ENCODE results near the gene ZNF385A. TPM values are rescaled to one million over a fixed set of nuclear protein-coding genes. Genes with fewer than 3 reads are reported as not detected.

The ZNF385A gene
- polyA plus RNA-seq, 1 donor from 2014 or later: 0.46 TPM

DNA sequence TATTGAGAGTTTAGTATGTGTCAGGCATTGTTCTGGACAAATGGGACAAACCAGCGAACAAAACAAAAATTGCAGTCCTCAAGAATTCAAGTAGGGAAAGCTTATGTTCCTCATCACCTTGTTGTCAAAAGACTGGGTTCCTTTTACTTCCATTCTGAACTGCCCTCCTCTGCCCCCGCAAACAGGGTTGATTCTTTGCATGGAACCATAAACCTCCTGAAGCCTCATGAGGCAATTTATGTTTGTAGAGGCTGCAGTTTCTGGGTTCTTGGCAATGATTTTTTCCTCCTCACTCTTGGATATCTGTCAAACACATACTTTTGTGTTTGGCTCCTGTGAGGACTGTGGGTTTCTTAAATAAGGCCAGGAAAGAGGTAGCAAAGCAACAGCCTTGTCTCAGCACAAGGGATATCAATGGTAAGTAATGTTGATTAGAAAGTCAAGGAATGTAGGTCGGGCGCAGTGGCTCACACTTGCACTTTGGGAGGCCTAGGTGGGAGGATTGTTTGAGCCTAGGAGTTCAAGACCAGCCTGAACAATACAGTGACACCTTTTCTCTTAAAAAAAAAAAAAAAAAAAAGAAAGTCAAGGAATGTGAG is 45.7 kb downstream of the ZNF385A start:
- H3K27ac ChIP-seq (ENCODE audit: low read length): no peak overlapping the region

DNA sequence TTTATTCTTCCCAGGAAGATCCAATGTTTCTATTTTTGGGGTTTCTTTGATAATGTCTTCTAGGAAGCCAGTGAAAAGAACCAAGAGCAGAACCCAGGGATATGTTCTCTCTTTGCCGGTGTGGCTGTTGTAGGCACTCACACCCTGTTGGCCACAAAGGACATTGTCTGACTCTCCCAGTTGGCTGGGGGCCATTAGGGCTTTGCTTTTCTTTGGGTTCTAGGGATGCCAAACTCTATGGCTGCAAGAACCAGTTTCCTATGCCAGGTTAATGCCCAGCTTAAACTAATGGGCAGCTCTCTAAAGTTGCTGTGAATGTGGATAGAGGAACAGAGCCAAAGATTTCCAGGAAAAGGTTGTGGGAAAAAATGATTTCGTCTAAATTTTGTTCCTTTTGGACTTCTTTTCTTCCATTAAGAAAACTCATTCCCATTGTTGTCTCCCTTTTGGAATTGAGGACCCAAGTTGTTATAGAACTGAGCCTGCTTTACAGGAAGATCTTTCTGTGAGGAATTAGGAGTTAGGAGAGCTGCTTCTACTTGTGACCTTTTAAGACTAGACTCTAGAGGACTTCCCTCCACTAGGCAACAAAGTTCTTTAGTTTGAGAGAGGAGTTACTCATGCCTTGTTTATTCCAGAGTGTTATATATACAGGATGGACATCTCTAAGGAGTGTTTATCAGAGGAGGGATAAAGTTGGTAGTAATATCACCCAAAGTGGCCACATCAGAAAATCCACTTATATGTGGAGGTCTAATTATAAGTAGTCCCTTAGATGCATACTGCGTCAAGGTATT is 46.5 kb downstream of the ZNF385A start:
- Histone ChIP-seq H3K4me2 (ENCODE audit: low read length) (no peak overlapping the region), H3K9me2 (ENCODE audit: insufficient read depth, low read length) (no peaks in the 10 kb centered on the region), H4K20me1 (ENCODE audit: insufficient read depth) (no peaks in the 10 kb centered on the region), H3K27me3 (ENCODE audit: insufficient read depth, low read depth, low read length) (no peaks in the 10 kb centered on the region), H3K79me2 (replicated peaks; ENCODE audit: insufficient read depth, low read length) (no peaks in the 10 kb centered on the region), H3K9ac (ENCODE audit: low read length) (no peak overlapping the region), H2AFZ (ENCODE audit: low read depth, low read length) (no peak overlapping the region), H3K4me3 (ENCODE audit: low read length) (no peak overlapping the region), H3F3A (ENCODE audit: insufficient read depth, low read length, poor library complexity, severe bottlenecking) (no peaks in the 10 kb centered on the region), H3K36me3 (ENCODE audit: insufficient read depth, low read length) (peaks cover under 1% of the 10 kb centered on the region), H3K9me3 (ENCODE audit: low read length) (no peaks in the 10 kb centered on the region), H3K27ac (ENCODE audit: low read length) (no peak overlapping the region)
- TF ChIP-seq, protein P1, sequence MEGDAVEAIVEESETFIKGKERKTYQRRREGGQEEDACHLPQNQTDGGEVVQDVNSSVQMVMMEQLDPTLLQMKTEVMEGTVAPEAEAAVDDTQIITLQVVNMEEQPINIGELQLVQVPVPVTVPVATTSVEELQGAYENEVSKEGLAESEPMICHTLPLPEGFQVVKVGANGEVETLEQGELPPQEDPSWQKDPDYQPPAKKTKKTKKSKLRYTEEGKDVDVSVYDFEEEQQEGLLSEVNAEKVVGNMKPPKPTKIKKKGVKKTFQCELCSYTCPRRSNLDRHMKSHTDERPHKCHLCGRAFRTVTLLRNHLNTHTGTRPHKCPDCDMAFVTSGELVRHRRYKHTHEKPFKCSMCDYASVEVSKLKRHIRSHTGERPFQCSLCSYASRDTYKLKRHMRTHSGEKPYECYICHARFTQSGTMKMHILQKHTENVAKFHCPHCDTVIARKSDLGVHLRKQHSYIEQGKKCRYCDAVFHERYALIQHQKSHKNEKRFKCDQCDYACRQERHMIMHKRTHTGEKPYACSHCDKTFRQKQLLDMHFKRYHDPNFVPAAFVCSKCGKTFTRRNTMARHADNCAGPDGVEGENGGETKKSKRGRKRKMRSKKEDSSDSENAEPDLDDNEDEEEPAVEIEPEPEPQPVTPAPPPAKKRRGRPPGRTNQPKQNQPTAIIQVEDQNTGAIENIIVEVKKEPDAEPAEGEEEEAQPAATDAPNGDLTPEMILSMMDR (IDR thresholded peaks at IDR 0.05; ENCODE audit: poor library complexity, severe bottlenecking): no peak
- TF ChIP-seq SMC3 (conservative IDR thresholded peaks at IDR 0.05; ENCODE audit: poor library complexity): no peak

More for the DNA sequence above, 45.7 kb downstream of the ZNF385A start:
- TF ChIP-seq EZH2 (IDR thresholded peaks at IDR 0.05; ENCODE audit: borderline replicate concordance, insufficient read depth, low read length, poor library complexity, severe bottlenecking): no peak
- TF ChIP-seq EP300 (conservative IDR thresholded peaks at IDR 0.05; ENCODE audit: poor library complexity, severe bottlenecking): no peak
- TF ChIP-seq RAD21 (conservative IDR thresholded peaks at IDR 0.05): no peak
- no peak for TF ChIP-seq POLR2AphosphoS5 (IDR thresholded peaks at IDR 0.05)
- TF ChIP-seq, protein P2, sequence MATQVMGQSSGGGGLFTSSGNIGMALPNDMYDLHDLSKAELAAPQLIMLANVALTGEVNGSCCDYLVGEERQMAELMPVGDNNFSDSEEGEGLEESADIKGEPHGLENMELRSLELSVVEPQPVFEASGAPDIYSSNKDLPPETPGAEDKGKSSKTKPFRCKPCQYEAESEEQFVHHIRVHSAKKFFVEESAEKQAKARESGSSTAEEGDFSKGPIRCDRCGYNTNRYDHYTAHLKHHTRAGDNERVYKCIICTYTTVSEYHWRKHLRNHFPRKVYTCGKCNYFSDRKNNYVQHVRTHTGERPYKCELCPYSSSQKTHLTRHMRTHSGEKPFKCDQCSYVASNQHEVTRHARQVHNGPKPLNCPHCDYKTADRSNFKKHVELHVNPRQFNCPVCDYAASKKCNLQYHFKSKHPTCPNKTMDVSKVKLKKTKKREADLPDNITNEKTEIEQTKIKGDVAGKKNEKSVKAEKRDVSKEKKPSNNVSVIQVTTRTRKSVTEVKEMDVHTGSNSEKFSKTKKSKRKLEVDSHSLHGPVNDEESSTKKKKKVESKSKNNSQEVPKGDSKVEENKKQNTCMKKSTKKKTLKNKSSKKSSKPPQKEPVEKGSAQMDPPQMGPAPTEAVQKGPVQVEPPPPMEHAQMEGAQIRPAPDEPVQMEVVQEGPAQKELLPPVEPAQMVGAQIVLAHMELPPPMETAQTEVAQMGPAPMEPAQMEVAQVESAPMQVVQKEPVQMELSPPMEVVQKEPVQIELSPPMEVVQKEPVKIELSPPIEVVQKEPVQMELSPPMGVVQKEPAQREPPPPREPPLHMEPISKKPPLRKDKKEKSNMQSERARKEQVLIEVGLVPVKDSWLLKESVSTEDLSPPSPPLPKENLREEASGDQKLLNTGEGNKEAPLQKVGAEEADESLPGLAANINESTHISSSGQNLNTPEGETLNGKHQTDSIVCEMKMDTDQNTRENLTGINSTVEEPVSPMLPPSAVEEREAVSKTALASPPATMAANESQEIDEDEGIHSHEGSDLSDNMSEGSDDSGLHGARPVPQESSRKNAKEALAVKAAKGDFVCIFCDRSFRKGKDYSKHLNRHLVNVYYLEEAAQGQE (IDR thresholded peaks at IDR 0.05; ENCODE audit: borderline replicate concordance): no peak
- no peak for TF ChIP-seq MXI1 (conservative IDR thresholded peaks at IDR 0.05; ENCODE audit: poor library complexity, severe bottlenecking)
- TF ChIP-seq SMC3 (conservative IDR thresholded peaks at IDR 0.05; ENCODE audit: poor library complexity): no peak
- no peak for TF ChIP-seq TAF1 (IDR thresholded peaks at IDR 0.05; ENCODE audit: low read depth)
- TF ChIP-seq, protein P1 (IDR thresholded peaks at IDR 0.05; ENCODE audit: poor library complexity, severe bottlenecking): no peak
- H3K9me2 ChIP-seq (ENCODE audit: insufficient read depth, low read length): no peaks in the 10 kb centered on the region
- H3K9ac ChIP-seq (ENCODE audit: low read length): no peak overlapping the region
- no peaks in the 10 kb centered on the region for H3K9me3 ChIP-seq (ENCODE audit: low read length)
- no peaks in the 10 kb centered on the region for H3F3A ChIP-seq (ENCODE audit: insufficient read depth, low read length, poor library complexity, severe bottlenecking)
- peaks cover 8% of the 10 kb centered on the region for H3K36me3 ChIP-seq (ENCODE audit: insufficient read depth, low read length)
- no peak overlapping the region for H3K4me3 ChIP-seq (ENCODE audit: low read length)
- no peaks in the 10 kb centered on the region for H3K79me2 ChIP-seq (replicated peaks; ENCODE audit: insufficient read depth, low read length)
- H4K20me1 ChIP-seq (ENCODE audit: insufficient read depth): no peaks in the 10 kb centered on the region
- H3K27me3 ChIP-seq (ENCODE audit: insufficient read depth, low read depth, low read length): no peaks in the 10 kb centered on the region
- H2AFZ ChIP-seq (ENCODE audit: low read depth, low read length): no peak overlapping the region
- no peak overlapping the region for H3K4me2 ChIP-seq (ENCODE audit: low read length)
